Measurements from ENCODE around the gene ISL2.

DNA sequence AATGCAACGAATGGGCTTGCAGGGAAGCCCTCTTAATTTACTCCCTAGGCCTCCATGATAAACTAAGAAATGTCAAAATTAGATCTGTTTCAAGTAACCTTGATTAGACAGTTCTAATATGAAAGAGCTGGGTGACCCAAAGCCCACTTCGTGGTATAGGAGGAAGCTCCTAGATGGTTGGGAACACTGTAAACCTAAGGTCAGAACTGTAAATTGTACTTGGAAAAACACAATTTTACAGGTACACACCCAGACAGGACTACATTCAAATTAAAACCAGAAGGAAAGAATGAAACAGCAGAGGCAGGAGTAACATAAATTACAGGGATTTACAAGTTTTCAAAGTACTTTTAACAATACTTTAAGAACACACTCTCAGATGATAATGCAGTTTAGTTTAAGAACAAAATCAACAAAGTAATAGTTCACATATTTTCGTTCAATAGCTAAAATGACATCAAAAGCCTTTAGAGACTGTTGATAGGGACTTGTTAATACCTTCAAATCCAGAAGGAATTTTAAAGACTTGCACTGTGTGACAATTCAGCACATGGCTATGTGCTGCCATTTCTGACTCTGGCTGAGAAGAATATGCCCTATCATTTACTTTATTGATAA lies 18.4 kb downstream of the ISL2 start:
- TF ChIP-seq, protein P1, sequence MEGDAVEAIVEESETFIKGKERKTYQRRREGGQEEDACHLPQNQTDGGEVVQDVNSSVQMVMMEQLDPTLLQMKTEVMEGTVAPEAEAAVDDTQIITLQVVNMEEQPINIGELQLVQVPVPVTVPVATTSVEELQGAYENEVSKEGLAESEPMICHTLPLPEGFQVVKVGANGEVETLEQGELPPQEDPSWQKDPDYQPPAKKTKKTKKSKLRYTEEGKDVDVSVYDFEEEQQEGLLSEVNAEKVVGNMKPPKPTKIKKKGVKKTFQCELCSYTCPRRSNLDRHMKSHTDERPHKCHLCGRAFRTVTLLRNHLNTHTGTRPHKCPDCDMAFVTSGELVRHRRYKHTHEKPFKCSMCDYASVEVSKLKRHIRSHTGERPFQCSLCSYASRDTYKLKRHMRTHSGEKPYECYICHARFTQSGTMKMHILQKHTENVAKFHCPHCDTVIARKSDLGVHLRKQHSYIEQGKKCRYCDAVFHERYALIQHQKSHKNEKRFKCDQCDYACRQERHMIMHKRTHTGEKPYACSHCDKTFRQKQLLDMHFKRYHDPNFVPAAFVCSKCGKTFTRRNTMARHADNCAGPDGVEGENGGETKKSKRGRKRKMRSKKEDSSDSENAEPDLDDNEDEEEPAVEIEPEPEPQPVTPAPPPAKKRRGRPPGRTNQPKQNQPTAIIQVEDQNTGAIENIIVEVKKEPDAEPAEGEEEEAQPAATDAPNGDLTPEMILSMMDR (conservative IDR thresholded peaks at IDR 0.05 in 1 of 2, IDR thresholded peaks at IDR 0.05 in 1 of 2; ENCODE audit: low read depth in 1 of 2, low read length in 2 of 2): no peak
- no peak for TF ChIP-seq EZH2 (IDR thresholded peaks at IDR 0.05; ENCODE audit: low read length, missing control alignments)

Measured in fibroblast of lung (primary cell).